Naive B cell (primary cell): ENCODE measurements around the gene ZBTB16. TPM values are rescaled to one million over a fixed set of nuclear protein-coding genes. Genes with fewer than 3 reads are reported as not detected.
A peak's percentile ranks its signal among the peaks of the same experiment; 100 is the strongest.
"Not testable (repeated sequence)": the region's sequence is repeated elsewhere in the genome, so short reads cannot be mapped to it uniquely, and the experiment has no call there.

Experiments
- ATAC-seq, 2 donors: fragments of 150-1000 bp; cut with Tn5 transposase; 2 replicates each; pipeline ENCODE4 v1.10.0; 2021; ENCODE audit warnings: low read depth in 2 of 2, mild to moderate bottlenecking in 2 of 2, moderate library complexity in 2 of 2
- DNase-seq: peaks from one replicate; pipeline ENCODE4 v3.0.0; 2022
- H3K27ac Mint-ChIP-seq, 6 donors: one replicate each; pipeline ENCODE4 v1.8.0; 2020 to 2022; ENCODE audit warnings: mild to moderate bottlenecking in 6 of 6, mixed read lengths in 6 of 6, moderate library complexity in 5 of 6, inconsistent platforms in 2 of 6
- H3K27me3 Mint-ChIP-seq, 3 donors: one replicate each; pipeline ENCODE4 v1.8.0; 2021 to 2022; ENCODE audit warnings: mixed read lengths in 3 of 3, mild to moderate bottlenecking in 1 of 3
- H3K36me3 Mint-ChIP-seq, 2 donors: one replicate each; pipeline ENCODE4 v1.8.0; 2020 to 2022; ENCODE audit warnings: mixed read lengths in 2 of 2, inconsistent platforms in 1 of 2, mild to moderate bottlenecking in 1 of 2
- H3K4me1 Mint-ChIP-seq, 3 donors: one replicate each; pipeline ENCODE4 v1.8.0; 2020 to 2022; ENCODE audit warnings: mixed read lengths in 3 of 3, inconsistent platforms in 1 of 3, mild to moderate bottlenecking in 1 of 3, moderate library complexity in 1 of 3
- H3K4me3 Mint-ChIP-seq, 8 donors: one replicate each; pipeline ENCODE4 v1.8.0; 2020 to 2022; ENCODE audit warnings: mild to moderate bottlenecking in 8 of 8, mixed read lengths in 8 of 8, moderate library complexity in 8 of 8, inconsistent platforms in 2 of 8
- H3K9me3 Mint-ChIP-seq, 7 donors: one replicate each; pipeline ENCODE4 v1.8.0; 2020 to 2022; ENCODE audit warnings: mixed read lengths in 7 of 7, mild to moderate bottlenecking in 5 of 7, inconsistent platforms in 2 of 7, moderate library complexity in 1 of 7
- polyA plus RNA-seq, 6 donors: library from polyadenylated mRNA; unstranded; fragments of 300-500 nt; fragmentation: Illumina TruSeq; gene quantifications; one replicate each; pipeline ENCODE4 v1.2.3, GENCODE V29; 2021; ENCODE audit warnings: low read depth in 6 of 6

Gene ZBTB16
- polyA plus RNA-seq, 6 donors from 2014 or later = 10.0 to 178 (median 50.5) TPM

DNA sequence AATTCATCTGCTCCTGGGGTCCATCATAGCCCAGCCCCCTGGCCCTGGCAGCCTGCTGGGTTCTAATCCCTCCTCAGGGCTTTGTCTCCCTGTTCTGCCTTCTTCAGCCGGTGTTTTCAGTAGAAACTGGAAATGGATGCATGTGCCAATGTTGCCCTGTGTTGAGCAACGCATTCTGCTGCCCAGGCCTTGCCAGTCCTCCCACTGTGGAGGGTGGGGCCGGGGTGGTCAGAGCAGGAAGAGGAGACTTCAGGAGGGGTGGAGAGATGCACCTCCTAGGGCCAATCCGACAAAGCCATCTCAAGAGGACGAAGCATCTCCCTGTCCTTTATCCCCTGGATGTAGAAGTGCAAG is 27.6 kb upstream of the ZBTB16 start:
- Mint-ChIP-seq H3K36me3 (no peaks in the 10 kb centered on the region), H3K27ac (peak overlapping the region in 2 of 6 donors; percentile 81 to 87), H3K4me3 (no peak overlapping the region), H3K9me3 (no peaks in the 10 kb centered on the region), H3K27me3 (peaks cover 11 to 64% (median 56%) of the 10 kb centered on the region in 3 donors), H3K4me1 (peaks cover 7 to 12% (median 11%) of the 10 kb centered on the region in 3 donors)
- no peak for ATAC-seq
- no peak for DNase-seq

DNA sequence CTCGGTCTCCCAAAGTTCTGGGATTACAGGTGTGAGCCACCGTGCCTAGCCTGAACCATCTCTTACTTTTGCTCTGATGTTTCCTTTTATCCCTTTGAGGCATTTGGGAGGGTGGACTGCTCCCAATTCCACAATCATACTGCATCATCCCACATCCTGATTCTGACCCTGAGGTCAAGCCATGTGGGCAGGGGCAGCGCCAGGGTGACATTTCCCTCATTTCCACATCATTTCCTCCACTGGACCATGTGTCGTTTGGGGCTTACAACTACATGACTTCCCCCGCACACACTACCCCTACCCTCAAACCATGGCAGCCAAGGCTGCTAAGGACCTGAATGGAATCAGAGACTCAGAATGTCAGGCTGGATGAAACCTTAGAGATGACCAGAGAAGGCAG is 26.4 kb upstream of the ZBTB16 start:
- Mint-ChIP-seq H3K4me3 (no peak overlapping the region), H3K27ac (no peak overlapping the region), H3K9me3 (no peaks in the 10 kb centered on the region), H3K36me3 (no peaks in the 10 kb centered on the region), H3K27me3 (peaks cover 11 to 59% (median 50%) of the 10 kb centered on the region in 3 donors), H3K4me1 (peaks cover 7 to 12% (median 11%) of the 10 kb centered on the region in 3 donors)
- no peak for ATAC-seq
- DNase-seq = no peak

DNA sequence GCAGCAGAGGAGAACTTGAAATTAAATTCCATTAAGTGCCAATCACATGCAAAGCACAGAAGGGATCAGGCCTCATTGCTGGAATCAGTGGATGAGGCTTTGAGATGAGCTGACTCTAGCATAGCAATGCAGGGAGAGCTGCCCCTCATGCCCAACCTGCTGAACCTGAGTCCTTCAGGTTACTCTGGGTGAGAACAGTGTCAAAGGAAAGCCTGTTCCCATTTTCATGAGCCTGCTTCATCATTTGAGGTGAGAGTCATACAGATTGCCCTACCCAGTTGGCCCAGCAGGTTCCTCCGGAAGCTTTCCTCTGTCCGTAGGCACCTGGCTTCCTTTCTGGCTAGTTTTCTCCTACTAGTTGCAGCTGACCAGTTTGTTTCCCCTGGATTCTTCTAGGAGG is 25.9 kb upstream of the ZBTB16 start:
- peaks cover 8 to 55% (median 45%) of the 10 kb centered on the region in 3 donors for H3K27me3 Mint-ChIP-seq
- no peak overlapping the region for H3K4me3 Mint-ChIP-seq
- DNase-seq = no peak
- H3K36me3 Mint-ChIP-seq = no peaks in the 10 kb centered on the region
- ATAC-seq = no peak
- no peak overlapping the region for H3K27ac Mint-ChIP-seq
- no peaks in the 10 kb centered on the region for H3K9me3 Mint-ChIP-seq
- H3K4me1 Mint-ChIP-seq = peaks cover 7 to 12% (median 11%) of the 10 kb centered on the region in 3 donors

DNA sequence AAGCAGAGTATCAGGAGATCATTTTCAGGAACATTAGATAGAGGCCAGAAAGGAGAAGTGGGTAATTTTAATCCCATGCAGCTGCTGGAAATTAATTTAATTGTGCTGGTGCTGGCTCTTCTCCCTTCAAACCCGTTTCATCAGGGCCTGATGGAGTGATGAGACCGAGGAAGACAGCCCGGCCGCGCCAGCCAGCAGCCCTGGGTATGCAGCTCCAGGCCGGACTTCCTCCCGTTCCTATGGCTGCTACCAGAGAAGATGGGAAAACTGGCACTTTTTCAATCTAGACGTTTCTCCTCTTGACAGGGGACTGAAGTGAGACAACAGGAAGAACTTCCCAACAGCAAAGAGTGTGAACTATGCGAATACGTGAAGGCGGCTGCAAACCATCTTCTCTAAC is 24.6 kb upstream of the ZBTB16 start:
- Mint-ChIP-seq H3K4me3 (peak overlapping the region in 1 of 8 donors; percentile 86), H3K27me3 (peaks cover 4 to 45% (median 32%) of the 10 kb centered on the region in 3 donors), H3K27ac (peak overlapping the region in 1 of 6 donors; percentile 32), H3K4me1 (peaks cover 7 to 12% (median 11%) of the 10 kb centered on the region in 3 donors), H3K36me3 (no peaks in the 10 kb centered on the region), H3K9me3 (no peaks in the 10 kb centered on the region)
- DNase-seq = no peak
- no peak for ATAC-seq

DNA sequence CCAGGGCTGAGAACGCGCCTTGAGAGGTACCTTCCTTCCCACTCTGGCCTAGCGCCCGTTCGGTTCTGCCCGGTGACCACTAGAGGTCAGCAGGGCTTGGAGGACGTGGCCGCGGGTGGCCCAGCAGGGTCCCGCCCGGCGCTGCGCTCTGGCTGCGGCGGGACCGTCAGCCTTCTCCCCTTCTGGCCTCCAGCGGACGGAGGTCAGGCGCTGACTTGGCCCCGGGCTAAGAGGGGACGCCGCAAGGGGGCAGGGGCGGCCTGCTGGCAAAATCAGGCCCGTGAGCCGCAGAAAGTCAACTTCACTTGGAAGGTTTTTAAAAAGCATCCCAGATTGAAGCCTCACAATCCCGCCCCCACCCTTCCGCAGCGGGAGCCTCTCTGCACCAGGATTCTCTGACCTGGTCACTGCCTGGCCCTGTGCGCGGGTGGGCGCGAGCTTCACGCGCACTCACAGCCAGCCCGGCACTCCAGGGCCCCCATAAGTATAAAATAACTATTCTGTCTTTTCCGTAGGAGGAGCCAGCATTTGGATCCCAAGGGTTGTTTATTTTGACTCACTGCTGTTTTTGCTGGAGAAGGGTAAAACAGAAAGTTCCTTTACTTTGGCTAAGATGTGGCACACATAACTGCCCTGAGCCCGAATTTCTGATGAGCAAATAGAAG is 23.2 kb upstream of the ZBTB16 start:
- Mint-ChIP-seq H3K27ac (peak overlapping the region in 1 of 6 donors; percentile 28), H3K4me1 (peaks cover 7 to 12% (median 11%) of the 10 kb centered on the region in 3 donors), H3K36me3 (no peaks in the 10 kb centered on the region), H3K27me3 (peaks cover 4 to 32% (median 19%) of the 10 kb centered on the region in 3 donors), H3K4me3 (peak overlapping the region in 6 of 8 donors; percentile 15 to 79 (median 59)), H3K9me3 (no peaks in the 10 kb centered on the region)
- DNase-seq = peak; percentile 58
- peak; percentile 71 to 78 for ATAC-seq

DNA sequence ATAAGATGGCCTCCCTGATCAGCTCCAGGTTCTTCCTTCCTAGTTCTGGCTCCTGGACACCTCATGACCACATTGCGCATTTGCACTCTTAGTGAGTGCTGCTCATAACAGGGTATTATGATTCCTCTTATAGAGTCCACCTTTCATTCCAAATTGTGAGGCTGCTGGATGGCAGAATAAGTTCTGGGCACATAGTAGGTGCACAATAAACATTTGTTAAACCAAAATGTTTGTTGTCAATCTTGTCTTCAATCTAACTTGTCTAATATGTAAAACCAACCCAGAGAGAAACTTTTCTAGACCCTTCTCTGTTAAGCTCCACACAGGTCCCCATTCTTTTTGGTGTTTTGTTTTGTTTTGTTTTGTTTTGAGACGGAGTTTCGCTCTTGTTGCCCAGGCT is 22.6 kb upstream of the ZBTB16 start:
- no peak for DNase-seq
- H3K27me3 Mint-ChIP-seq = peaks cover 4 to 32% (median 17%) of the 10 kb centered on the region in 3 donors
- H3K4me3 Mint-ChIP-seq = peak overlapping the region in 5 of 8 donors; percentile 41 to 62 (median 51)
- peaks cover 7 to 11% (median 8%) of the 10 kb centered on the region in 3 donors for H3K4me1 Mint-ChIP-seq
- H3K9me3 Mint-ChIP-seq = no peaks in the 10 kb centered on the region
- H3K36me3 Mint-ChIP-seq = no peaks in the 10 kb centered on the region
- no peak for ATAC-seq
- peak overlapping the region in 2 of 6 donors; percentile 10 to 44 for H3K27ac Mint-ChIP-seq

DNA sequence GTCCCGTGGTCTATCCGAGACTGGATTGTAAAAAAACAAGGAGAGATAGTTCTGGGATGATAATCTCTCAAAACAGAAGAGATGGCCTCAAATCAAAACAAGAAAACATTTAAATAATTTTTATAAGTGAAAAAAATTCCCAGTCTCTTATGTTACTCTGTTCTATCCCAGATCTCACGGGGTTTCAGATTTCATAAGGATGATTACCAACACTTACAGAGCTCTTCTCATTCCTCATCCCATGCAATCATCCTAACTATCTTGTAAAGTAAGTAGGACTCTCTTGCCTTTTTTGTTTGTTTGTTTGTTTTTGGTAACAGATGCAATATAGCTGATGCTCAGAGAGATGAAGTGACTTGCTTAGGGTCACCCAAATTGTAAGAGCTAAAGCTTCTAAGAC is 20.0 kb upstream of the ZBTB16 start:
- Mint-ChIP-seq H3K9me3 (no peaks in the 10 kb centered on the region), H3K27ac (no peak overlapping the region)
- no peak for ATAC-seq

DNA sequence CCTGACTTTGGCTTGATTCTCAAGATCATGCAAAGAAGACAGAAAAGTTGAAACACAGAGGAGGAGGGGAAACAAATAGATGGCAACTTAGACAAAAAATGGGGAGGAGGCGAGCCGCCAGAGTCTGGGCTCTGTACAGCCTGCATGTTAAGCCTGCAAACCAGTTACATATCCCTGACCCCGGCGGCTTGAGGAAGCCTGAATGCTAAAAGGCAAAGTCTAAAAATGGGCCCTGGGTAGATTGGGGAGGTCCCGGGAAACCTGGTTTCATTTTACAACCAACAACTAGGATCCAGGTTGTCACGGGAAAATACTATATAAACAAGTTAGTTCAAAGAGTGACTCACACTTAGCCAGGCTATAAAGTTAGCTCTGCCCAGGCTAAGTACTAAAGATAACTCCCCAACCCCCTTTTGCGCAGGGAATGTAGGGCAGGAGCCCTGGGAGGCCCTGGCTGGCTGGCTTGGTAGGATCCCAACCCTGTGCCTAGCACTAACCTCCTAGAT is 18.8 kb upstream of the ZBTB16 start:
- Mint-ChIP-seq H3K9me3 (no peaks in the 10 kb centered on the region), H3K27ac (no peak overlapping the region), H3K36me3 (no peaks in the 10 kb centered on the region), H3K4me3 (no peak overlapping the region), H3K27me3 (peaks cover 0 to 23% (median 7%) of the 10 kb centered on the region in 3 donors), H3K4me1 (peaks cover 9 to 15% (median 14%) of the 10 kb centered on the region in 3 donors)
- no peak for ATAC-seq
- DNase-seq = no peak

More for the DNA sequence above, 20.0 kb upstream of the ZBTB16 start:
- no peaks in the 10 kb centered on the region for H3K36me3 Mint-ChIP-seq
- H3K4me3 Mint-ChIP-seq = no peak overlapping the region
- peaks cover 6 to 27% (median 8%) of the 10 kb centered on the region in 3 donors for H3K27me3 Mint-ChIP-seq
- peaks cover 9 to 18% (median 15%) of the 10 kb centered on the region in 3 donors for H3K4me1 Mint-ChIP-seq
- no peak for DNase-seq

DNA sequence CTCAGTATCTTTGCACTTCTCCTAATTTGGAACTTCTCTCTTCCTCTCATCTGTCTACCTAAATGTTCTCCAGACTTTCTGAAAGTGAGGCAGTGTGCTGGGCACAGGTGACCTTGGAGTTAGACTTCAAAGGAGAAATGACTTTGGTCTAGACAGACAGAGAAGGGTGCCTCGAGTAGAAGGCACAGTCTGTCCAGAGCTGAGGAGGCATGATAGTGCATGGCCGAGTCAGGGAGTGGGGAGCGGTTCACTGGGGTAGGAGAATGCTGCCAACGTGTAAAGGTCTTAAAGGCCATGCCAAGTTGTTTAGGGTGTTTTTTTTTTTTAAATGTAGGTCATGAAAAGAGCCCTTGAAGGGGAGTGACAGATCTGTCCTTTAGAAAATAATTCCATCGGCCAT is 17.3 kb upstream of the ZBTB16 start:
- Mint-ChIP-seq H3K27ac (peak overlapping the region in 3 of 6 donors; percentile 6 to 93 (median 53)), H3K9me3 (no peaks in the 10 kb centered on the region), H3K4me3 (no peak overlapping the region), H3K27me3 (peaks cover 7 to 21% (median 12%) of the 10 kb centered on the region in 3 donors), H3K4me1 (peaks cover 4 to 8% (median 7%) of the 10 kb centered on the region in 3 donors), H3K36me3 (no peaks in the 10 kb centered on the region)
- no peak for DNase-seq
- ATAC-seq = no peak

DNA sequence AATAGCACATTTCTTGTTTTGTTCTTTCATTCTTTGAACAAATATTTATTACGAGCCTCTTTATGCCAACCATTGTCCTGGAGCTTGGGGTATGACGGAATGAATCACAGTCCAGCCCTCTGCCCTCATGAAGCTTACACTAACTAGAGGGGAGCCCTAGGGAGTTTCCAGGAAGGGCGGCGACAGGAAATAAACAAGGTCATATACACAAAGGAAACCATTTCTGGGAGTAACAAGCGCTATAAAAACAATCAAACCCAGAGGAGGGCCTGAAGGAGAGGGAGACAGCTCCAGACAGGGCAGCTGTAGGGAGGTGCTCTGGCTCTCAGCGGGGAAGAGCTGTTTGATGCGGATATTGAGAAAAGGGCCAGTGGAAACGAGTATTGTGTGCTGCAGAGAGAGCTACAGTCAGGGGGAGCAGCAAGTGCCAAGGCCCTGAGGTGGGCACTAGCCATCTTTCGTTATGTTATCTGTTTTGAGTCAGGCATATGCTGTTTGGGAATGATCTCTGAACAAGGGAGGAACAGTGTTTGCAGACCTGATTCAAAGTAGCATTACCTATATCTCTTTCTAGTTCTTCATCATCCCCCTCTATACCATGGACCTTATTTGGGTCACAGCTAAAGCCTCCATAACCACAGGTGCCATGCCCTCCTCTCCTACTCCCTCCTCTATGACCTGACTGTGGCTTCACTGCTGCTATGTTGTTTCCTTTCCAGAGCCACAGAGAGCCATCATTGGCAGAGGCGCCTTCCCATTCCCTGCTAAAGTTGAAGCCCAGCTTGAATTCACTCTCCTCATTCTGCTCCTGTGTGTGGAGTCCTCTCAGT is 15.3 kb upstream of the ZBTB16 start:
- H3K4me1 Mint-ChIP-seq = peaks cover 4 to 8% (median 7%) of the 10 kb centered on the region in 3 donors
- ATAC-seq (no peak), DNase-seq (no peak)
- peak overlapping the region in 1 of 6 donors; percentile 94 for H3K27ac Mint-ChIP-seq
- H3K4me3 Mint-ChIP-seq = peak overlapping the region in 1 of 8 donors; percentile 42
- H3K36me3 Mint-ChIP-seq = no peaks in the 10 kb centered on the region
- no peaks in the 10 kb centered on the region for H3K9me3 Mint-ChIP-seq
- H3K27me3 Mint-ChIP-seq = peaks cover 15 to 38% (median 20%) of the 10 kb centered on the region in 3 donors

DNA sequence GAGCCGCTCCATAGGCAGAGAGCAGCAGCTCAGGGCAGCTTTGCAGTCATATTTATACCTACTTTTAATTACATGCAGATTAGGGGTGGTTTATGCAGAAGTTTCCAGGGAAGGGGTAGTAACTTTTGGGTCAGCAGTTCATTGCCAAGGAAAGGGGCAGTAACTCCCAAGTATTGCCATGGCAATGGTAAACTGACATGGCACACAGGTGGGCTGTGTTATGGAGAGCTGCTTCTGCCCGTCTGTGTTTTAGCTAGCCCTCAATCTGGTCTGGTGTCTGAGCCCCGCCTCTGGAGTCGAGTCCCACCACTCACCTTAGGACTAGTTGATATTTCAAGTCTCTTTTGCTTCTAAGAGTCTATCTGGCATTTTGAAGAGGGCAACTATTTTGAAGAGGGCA is 12.2 kb upstream of the ZBTB16 start:
- Mint-ChIP-seq H3K36me3 (no peaks in the 10 kb centered on the region), H3K27me3 (peaks cover 18 to 45% (median 20%) of the 10 kb centered on the region in 3 donors), H3K4me3 (no peak overlapping the region), H3K27ac (no peak overlapping the region), H3K9me3 (no peaks in the 10 kb centered on the region), H3K4me1 (peaks cover 4 to 8% (median 7%) of the 10 kb centered on the region in 3 donors)
- DNase-seq = no peak
- ATAC-seq = no peak

DNA sequence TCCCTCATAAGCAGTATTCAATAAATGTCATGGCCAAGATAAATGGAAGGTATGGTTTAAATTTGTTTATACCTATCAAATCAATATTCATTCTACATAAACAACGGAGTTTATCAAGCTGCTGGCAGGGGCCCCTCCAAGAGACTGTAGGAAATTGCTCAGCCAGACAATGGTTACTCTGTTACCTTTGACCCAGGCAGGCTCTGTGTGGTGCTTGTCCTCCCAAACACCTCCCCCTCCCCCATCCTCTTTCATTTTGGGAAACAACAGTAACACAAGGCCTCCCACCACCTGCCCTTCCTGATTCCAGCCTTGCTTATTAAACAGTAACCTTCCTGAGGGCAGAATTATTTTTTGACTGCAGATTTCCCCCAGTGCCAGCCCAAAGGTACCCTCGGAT is 10.5 kb upstream of the ZBTB16 start:
- Mint-ChIP-seq H3K4me1 (peaks cover 2 to 4% (median 3%) of the 10 kb centered on the region in 3 donors), H3K9me3 (no peaks in the 10 kb centered on the region), H3K36me3 (no peaks in the 10 kb centered on the region), H3K27ac (no peak overlapping the region), H3K4me3 (no peak overlapping the region), H3K27me3 (peaks cover 20 to 49% (median 20%) of the 10 kb centered on the region in 3 donors)
- ATAC-seq = no peak
- DNase-seq = no peak

DNA sequence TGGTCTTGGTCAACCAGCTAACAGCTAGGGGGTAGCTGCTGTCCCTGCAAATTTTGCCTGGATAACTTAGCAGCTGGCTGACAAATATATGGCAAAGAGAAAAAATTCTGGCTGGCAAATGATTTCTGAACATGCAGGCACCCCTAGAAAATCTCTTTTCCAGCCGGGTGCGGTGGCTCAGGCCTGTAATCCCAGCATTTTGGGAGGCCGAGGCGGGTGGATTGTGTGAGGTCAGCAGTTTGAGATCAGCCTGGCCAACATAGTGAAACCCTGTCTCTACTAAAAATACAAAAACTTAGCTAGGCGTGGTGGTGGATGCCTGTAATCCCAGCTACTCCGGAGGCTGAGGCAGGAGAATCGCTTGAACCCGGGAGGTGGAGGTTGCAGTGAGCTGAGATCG is 9.7 kb upstream of the ZBTB16 start:
- H3K9me3 Mint-ChIP-seq, ATAC-seq, DNase-seq, H3K27ac Mint-ChIP-seq, H3K4me3 Mint-ChIP-seq, H3K4me1 Mint-ChIP-seq, H3K36me3 Mint-ChIP-seq: not testable (repeated sequence)
- peaks cover 14 to 42% (median 20%) of the 10 kb centered on the region in 3 donors for H3K27me3 Mint-ChIP-seq
